ENCODE data around the gene FN1. TPM values are rescaled to one million over a fixed set of nuclear protein-coding genes. Genes with fewer than 3 reads are reported as not detected.

Gene FN1
- total RNA-seq, 2 donors from 2014 or later = 84.2 to 257 TPM

DNA sequence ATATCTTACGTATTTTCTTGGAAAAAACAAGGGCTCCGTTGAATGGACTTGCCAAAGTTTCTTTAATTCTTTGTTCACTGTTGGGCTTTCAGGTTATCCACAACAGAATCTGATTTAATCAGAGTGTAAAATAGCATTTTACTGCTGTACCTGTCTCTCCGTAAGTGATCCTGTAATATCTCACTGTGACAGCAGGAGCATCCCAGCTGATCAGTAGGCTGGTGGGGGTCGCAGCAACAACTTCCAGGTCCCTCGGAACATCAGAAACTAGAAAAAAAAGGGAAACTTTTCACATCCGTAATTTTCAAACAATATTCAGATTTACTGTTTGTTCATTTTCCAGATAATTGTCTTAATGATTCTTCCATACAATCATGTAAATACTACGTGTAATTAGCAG is 51.2 kb downstream of the FN1 start:
- H3K4me1 ChIP-seq (replicated peaks) = no peaks in the 10 kb centered on the region
- no peak for TF ChIP-seq POLR2A (IDR thresholded peaks at IDR 0.05)
- TF ChIP-seq, protein P1, sequence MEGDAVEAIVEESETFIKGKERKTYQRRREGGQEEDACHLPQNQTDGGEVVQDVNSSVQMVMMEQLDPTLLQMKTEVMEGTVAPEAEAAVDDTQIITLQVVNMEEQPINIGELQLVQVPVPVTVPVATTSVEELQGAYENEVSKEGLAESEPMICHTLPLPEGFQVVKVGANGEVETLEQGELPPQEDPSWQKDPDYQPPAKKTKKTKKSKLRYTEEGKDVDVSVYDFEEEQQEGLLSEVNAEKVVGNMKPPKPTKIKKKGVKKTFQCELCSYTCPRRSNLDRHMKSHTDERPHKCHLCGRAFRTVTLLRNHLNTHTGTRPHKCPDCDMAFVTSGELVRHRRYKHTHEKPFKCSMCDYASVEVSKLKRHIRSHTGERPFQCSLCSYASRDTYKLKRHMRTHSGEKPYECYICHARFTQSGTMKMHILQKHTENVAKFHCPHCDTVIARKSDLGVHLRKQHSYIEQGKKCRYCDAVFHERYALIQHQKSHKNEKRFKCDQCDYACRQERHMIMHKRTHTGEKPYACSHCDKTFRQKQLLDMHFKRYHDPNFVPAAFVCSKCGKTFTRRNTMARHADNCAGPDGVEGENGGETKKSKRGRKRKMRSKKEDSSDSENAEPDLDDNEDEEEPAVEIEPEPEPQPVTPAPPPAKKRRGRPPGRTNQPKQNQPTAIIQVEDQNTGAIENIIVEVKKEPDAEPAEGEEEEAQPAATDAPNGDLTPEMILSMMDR (IDR thresholded peaks at IDR 0.05) = no peak
- TF ChIP-seq POLR2AphosphoS5 (IDR thresholded peaks at IDR 0.05) = no peak
- 67% methylated on average over 7 of the region's 7 CpGs for WGBS
- intact Hi-C loops (cut with DNase I) = no loop called here
- DNase-seq (ENCODE audit: low spot score) = no peak
- no peaks in the 10 kb centered on the region for H3K36me3 ChIP-seq
- no peaks in the 10 kb centered on the region for H3K27me3 ChIP-seq (replicated peaks; ENCODE audit: insufficient read depth)
- no peaks in the 10 kb centered on the region for H3K9me3 ChIP-seq
- H3K4me3 ChIP-seq = no peak overlapping the region
- no peak overlapping the region for H3K27ac ChIP-seq

GRCh38 chr2:215383652-215384279 is 52.1 kb downstream of the FN1 start:
- H3K27ac ChIP-seq = no peak overlapping the region
- TF ChIP-seq POLR2A (IDR thresholded peaks at IDR 0.05) (no peak), POLR2AphosphoS5 (IDR thresholded peaks at IDR 0.05) (no peak)
- TF ChIP-seq, protein P1 (IDR thresholded peaks at IDR 0.05) = no peak
- intact Hi-C loops (cut with DNase I) = no loop called here
- no peak overlapping the region for H3K4me3 ChIP-seq
- WGBS = 96% methylated on average over 8 of the region's 8 CpGs
- no peaks in the 10 kb centered on the region for H3K4me1 ChIP-seq (replicated peaks)
- DNase-seq (ENCODE audit: low spot score) = no peak
- H3K36me3 ChIP-seq = no peaks in the 10 kb centered on the region
- H3K9me3 ChIP-seq = no peaks in the 10 kb centered on the region
- no peaks in the 10 kb centered on the region for H3K27me3 ChIP-seq (replicated peaks; ENCODE audit: insufficient read depth)

- H3K4me1 ChIP-seq (replicated peaks) = no peaks in the 10 kb centered on the region
- intact Hi-C loops (cut with DNase I) = no loop called here
- H3K27me3 ChIP-seq (replicated peaks; ENCODE audit: insufficient read depth) = no peaks in the 10 kb centered on the region
- TF ChIP-seq POLR2A (IDR thresholded peaks at IDR 0.05) (no peak), POLR2AphosphoS5 (IDR thresholded peaks at IDR 0.05) (no peak)
- TF ChIP-seq, protein P1 (IDR thresholded peaks at IDR 0.05) = no peak
- no peak overlapping the region for H3K4me3 ChIP-seq
- no peaks in the 10 kb centered on the region for H3K36me3 ChIP-seq
- no peaks in the 10 kb centered on the region for H3K9me3 ChIP-seq
- DNase-seq (ENCODE audit: low spot score) = no peak
- H3K27ac ChIP-seq = no peak overlapping the region
Measured at GRCh38 chr2:215382480-215382879, 53.4 kb downstream of the FN1 start.

GRCh38 chr2:215382011-215382410 is 53.9 kb downstream of the FN1 start:
- Histone ChIP-seq H3K27me3 (replicated peaks; ENCODE audit: insufficient read depth) (no peaks in the 10 kb centered on the region), H3K36me3 (no peaks in the 10 kb centered on the region)
- 94% methylated on average over 7 of the region's 7 CpGs for WGBS

GRCh38 chr2:215380699-215381098 is 55.2 kb downstream of the FN1 start:
- DNase-seq (ENCODE audit: low spot score) = no peak
- H3K27ac ChIP-seq = no peak overlapping the region
- no peaks in the 10 kb centered on the region for H3K36me3 ChIP-seq
- 91% methylated on average over 7 of the region's 7 CpGs for WGBS
- TF ChIP-seq, protein P1 (IDR thresholded peaks at IDR 0.05) = no peak
- TF ChIP-seq POLR2AphosphoS5 (IDR thresholded peaks at IDR 0.05) (no peak), POLR2A (IDR thresholded peaks at IDR 0.05) (no peak)
- no peaks in the 10 kb centered on the region for H3K27me3 ChIP-seq (replicated peaks; ENCODE audit: insufficient read depth)
- H3K4me1 ChIP-seq (replicated peaks) = no peaks in the 10 kb centered on the region
- no peaks in the 10 kb centered on the region for H3K9me3 ChIP-seq
- intact Hi-C loops (cut with DNase I) = no loop called here
- no peak overlapping the region for H3K4me3 ChIP-seq

More at GRCh38 chr2:215382011-215382410, 53.9 kb downstream of the FN1 start:
- Histone ChIP-seq H3K9me3 (no peaks in the 10 kb centered on the region), H3K27ac (no peak overlapping the region), H3K4me3 (no peak overlapping the region), H3K4me1 (replicated peaks) (no peaks in the 10 kb centered on the region)
- TF ChIP-seq, protein P1 (IDR thresholded peaks at IDR 0.05) = no peak
- TF ChIP-seq POLR2AphosphoS5 (IDR thresholded peaks at IDR 0.05) (no peak), POLR2A (IDR thresholded peaks at IDR 0.05) (no peak)
- no peak for DNase-seq (ENCODE audit: low spot score)
- intact Hi-C loops (cut with DNase I) = no loop called here

Data from prostate gland (tissue), 2 donors.